Left ventricle myocardium inferior (tissue), 1 donor: ENCODE data around the gene EVA1C. TPM values are rescaled to one million over a fixed set of nuclear protein-coding genes. Genes with fewer than 3 reads are reported as not detected.
A peak's percentile ranks its signal among the peaks of the same experiment; 100 is the strongest.
"Not testable (repeated sequence)": the region's sequence is repeated elsewhere in the genome, so short reads cannot be mapped to it uniquely, and the experiment has no call there.

Experiments used
- DNase-seq: peaks from one replicate; pipeline ENCODE4 v3.0.0-alpha.2; 2020
- H3K27ac ChIP-seq: fragments of 200-600 bp; replicated peaks from 2 replicates; pipeline ENCODE4 v1.8.0; 2021
- H3K27me3 ChIP-seq: fragments of 200-600 bp; 2 replicates; pipeline ENCODE4 v1.8.0; 2021; ENCODE audit warnings: low read depth
- H3K36me3 ChIP-seq: fragments of 200-600 bp; 2 replicates; pipeline ENCODE4 v1.8.0; 2021
- H3K4me1 ChIP-seq: fragments of 200-600 bp; 2 replicates; pipeline ENCODE4 v1.8.0; 2021
- H3K4me3 ChIP-seq: fragments of 200-600 bp; 2 replicates; pipeline ENCODE4 v1.8.0; 2021; ENCODE audit warnings: mild to moderate bottlenecking, moderate library complexity
- H3K9me3 ChIP-seq: fragments of 200-600 bp; replicated peaks from 2 replicates; pipeline ENCODE4 v1.8.0; 2021
- intact Hi-C: fragments of 100-400 bp; cut with micrococcal nuclease; formaldehyde crosslinking; loops from one replicate; pipeline ENCODE4 v1.11.0; 2022
- total RNA-seq: library from RNA; stranded (reverse); fragmentation: NEBNext Ultra II Directional; extraction: Animal tissue kit (Norgen Biotek cat#: 25700); gene quantifications from one replicate; pipeline ENCODE4 v1.2.1, GENCODE V29; 2021
- TF ChIP-seq, protein P1 (sequence below): fragments of 200-600 bp; IDR thresholded peaks from 2 replicates; pipeline ENCODE4 v1.8.0; 2021; ENCODE audit warnings: antibody characterized with exemption, mild to moderate bottlenecking, borderline replicate concordance
- donor health status: DM: no; HTN: yes; CAD: no; lungs with severe emphysema.

EVA1C gene
- total RNA-seq, 1 donor from 2014 or later = 13.9 TPM

GRCh38 chr21:32549886-32550285 is 137.4 kb downstream of the EVA1C start:
- DNase-seq = no peak
- H3K9me3 ChIP-seq = no peaks in the 10 kb centered on the region
- intact Hi-C loops = no loop called here
- H3K4me3 ChIP-seq = no peak overlapping the region
- no peaks in the 10 kb centered on the region for H3K36me3 ChIP-seq
- H3K4me1 ChIP-seq = peaks cover 3% of the 10 kb centered on the region
- TF ChIP-seq, protein P1, sequence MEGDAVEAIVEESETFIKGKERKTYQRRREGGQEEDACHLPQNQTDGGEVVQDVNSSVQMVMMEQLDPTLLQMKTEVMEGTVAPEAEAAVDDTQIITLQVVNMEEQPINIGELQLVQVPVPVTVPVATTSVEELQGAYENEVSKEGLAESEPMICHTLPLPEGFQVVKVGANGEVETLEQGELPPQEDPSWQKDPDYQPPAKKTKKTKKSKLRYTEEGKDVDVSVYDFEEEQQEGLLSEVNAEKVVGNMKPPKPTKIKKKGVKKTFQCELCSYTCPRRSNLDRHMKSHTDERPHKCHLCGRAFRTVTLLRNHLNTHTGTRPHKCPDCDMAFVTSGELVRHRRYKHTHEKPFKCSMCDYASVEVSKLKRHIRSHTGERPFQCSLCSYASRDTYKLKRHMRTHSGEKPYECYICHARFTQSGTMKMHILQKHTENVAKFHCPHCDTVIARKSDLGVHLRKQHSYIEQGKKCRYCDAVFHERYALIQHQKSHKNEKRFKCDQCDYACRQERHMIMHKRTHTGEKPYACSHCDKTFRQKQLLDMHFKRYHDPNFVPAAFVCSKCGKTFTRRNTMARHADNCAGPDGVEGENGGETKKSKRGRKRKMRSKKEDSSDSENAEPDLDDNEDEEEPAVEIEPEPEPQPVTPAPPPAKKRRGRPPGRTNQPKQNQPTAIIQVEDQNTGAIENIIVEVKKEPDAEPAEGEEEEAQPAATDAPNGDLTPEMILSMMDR = no peak
- H3K27me3 ChIP-seq = no peaks in the 10 kb centered on the region
- H3K27ac ChIP-seq = no peak overlapping the region

- peaks cover 8% of the 10 kb centered on the region for H3K4me1 ChIP-seq
- H3K9me3 ChIP-seq = no peaks in the 10 kb centered on the region
- TF ChIP-seq, protein P1 = no peak
- no peak for DNase-seq
- H3K27me3 ChIP-seq = no peaks in the 10 kb centered on the region
- intact Hi-C loops = no loop called here
- H3K4me3 ChIP-seq = no peak overlapping the region
- H3K36me3 ChIP-seq = no peaks in the 10 kb centered on the region
- H3K27ac ChIP-seq = peak overlapping the region; percentile 44
These were observed 142.5 kb downstream of the EVA1C start for GRCh38 chr21:32554832-32555638.

- TF ChIP-seq, protein P1 = no peak
- intact Hi-C loops = no loop called here
These were observed 145.6 kb downstream of the EVA1C start for GRCh38 chr21:32558106-32558505.

GRCh38 chr21:32559006-32559610 is 146.6 kb downstream of the EVA1C start:
- Histone ChIP-seq H3K36me3 (no peaks in the 10 kb centered on the region), H3K4me1 (peaks cover 12% of the 10 kb centered on the region), H3K27ac (no peak overlapping the region), H3K9me3 (no peaks in the 10 kb centered on the region), H3K27me3 (no peaks in the 10 kb centered on the region), H3K4me3 (no peak overlapping the region)
- DNase-seq = no peak
- TF ChIP-seq, protein P1 = no peak
- intact Hi-C loops = no loop called here

More at GRCh38 chr21:32558106-32558505, 145.6 kb downstream of the EVA1C start:
- H3K36me3 ChIP-seq = no peaks in the 10 kb centered on the region
- H3K27ac ChIP-seq = no peak overlapping the region
- H3K4me3 ChIP-seq = no peak overlapping the region
- H3K27me3 ChIP-seq = no peaks in the 10 kb centered on the region
- H3K4me1 ChIP-seq = peaks cover 12% of the 10 kb centered on the region
- no peaks in the 10 kb centered on the region for H3K9me3 ChIP-seq
- DNase-seq = no peak

GRCh38 chr21:32560896-32561295 is 148.4 kb downstream of the EVA1C start:
- H3K4me3 ChIP-seq = no peak overlapping the region
- DNase-seq = no peak
- H3K9me3 ChIP-seq = peaks cover 8% of the 10 kb centered on the region
- H3K27ac ChIP-seq = no peak overlapping the region
- intact Hi-C loops = loop anchor here (10.0 kb wide), 1 partner anchor 56 kb away; no protein-coding TSS in a partner anchor
- H3K27me3 ChIP-seq = no peaks in the 10 kb centered on the region
- peaks cover 4% of the 10 kb centered on the region for H3K4me1 ChIP-seq
- no peaks in the 10 kb centered on the region for H3K36me3 ChIP-seq
- TF ChIP-seq, protein P1 = no peak

DNA sequence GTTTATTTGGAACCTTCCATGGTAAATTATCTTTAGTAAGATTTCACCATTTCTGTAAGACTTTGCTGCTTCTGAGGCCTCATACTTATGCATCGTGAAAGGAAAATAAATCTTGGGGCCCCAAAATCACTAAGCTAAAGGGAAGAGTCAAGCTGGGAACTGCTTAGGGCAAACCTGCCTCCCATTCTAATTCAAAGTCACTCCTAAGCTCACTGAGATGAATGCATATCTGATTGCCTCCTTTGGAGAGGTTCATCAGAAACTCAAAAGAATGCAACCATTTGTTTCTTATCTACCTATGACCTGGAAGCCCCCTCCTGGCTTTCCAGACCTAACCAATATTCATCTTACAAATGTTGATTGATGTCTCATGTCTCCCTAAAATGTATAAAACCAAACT is 149.0 kb downstream of the EVA1C start:
- H3K36me3 ChIP-seq, H3K27ac ChIP-seq, H3K9me3 ChIP-seq, DNase-seq, H3K27me3 ChIP-seq, H3K4me3 ChIP-seq, H3K4me1 ChIP-seq: not testable (repeated sequence)
- intact Hi-C loops = loop anchor here (10.0 kb wide), 1 partner anchor 57 kb away; no protein-coding TSS in a partner anchor
